B cell (primary cell): Measurements from ENCODE around the gene PTPRN2.

ENCODE experiments used
- CTCF ChIP-seq: fragments of 200-600 bp; IDR thresholded peaks from one replicate; pipeline ENCODE4 v1.8.0; 2022; ENCODE audit warnings: antibody characterized with exemption, mild to moderate bottlenecking
- EZH2 ChIP-seq: IDR thresholded peaks from 2 replicates; pipeline ENCODE4 v1.6.1; 2012; ENCODE audit warnings: borderline replicate concordance, low read depth, mild to moderate bottlenecking, moderate library complexity, low read length; ENCODE audit not compliant: insufficient read depth, poor library complexity, severe bottlenecking

DNA sequence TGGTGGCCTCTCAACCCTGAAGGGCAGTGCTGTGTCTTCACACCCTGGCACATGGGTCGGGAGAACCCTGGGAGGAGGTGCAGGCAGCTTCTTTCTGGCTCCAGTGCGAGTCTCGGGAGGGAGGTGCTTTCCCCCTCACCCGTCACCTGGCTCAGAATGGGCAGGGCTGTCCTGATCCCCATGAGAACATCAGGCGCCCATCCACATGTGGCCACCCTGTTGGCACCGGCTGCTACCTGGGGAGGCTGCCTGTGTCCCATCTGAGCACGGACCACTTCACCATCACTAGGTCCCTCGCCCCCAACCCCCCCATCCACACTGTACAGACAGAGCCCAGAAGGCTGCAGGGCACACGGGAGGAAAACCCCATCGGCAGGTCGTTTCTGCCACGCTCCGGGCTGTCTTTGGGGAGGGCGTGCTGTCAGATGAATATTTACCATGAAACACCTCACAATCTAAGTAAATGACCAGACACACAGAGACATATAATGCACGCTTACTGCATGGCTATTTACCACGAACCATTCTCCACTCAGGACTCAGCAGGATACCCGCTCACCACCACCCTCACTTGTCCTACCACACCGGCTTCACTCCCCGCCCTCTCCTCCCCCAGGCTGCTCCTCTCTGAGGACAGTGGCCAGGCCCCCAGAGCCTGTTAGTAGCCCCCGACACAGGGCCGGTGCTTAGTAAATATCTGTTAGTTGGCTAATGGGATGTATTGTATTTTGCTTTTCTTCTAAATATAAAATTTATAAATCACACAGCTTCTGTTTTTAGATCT lies 968.6 kb downstream of the PTPRN2 start:
- no peak for TF ChIP-seq CTCF
- TF ChIP-seq EZH2: no peak
